ENCODE measurements around the gene FADS6. TPM values are rescaled to one million over a fixed set of nuclear protein-coding genes. Genes with fewer than 3 reads are reported as not detected.

The FADS6 gene
- total RNA-seq, 1 donor from 2014 or later: not detected

- DNase-seq (ENCODE audit: low read depth in 2 of 2): no peak
These were observed 59.7 kb downstream of the FADS6 start for GRCh38 chr17:74833501-74834377.

GRCh38 chr17:74832421-74832820 lies 61.0 kb downstream of the FADS6 start:
- no peak for DNase-seq (ENCODE audit: low read depth in 2 of 2)

- no peak for DNase-seq (ENCODE audit: low read depth in 2 of 2)
These were observed 61.8 kb downstream of the FADS6 start for GRCh38 chr17:74831444-74832146.

GRCh38 chr17:74830861-74831260 lies 62.6 kb downstream of the FADS6 start:
- DNase-seq (ENCODE audit: low read depth in 2 of 2): no peak

- DNase-seq (ENCODE audit: low read depth in 2 of 2): no peak
These were observed 65.6 kb downstream of the FADS6 start for GRCh38 chr17:74827800-74828199.

Other genes with a start within 250 kb of the FADS6 start
- gene CD300LF, start 180.7 kb downstream of the FADS6 start, total RNA-seq: not detected in 2 replicates
- 0.13 TPM in 2 replicates for gene RAB37, start 156.4 kb downstream of the FADS6 start, total RNA-seq
- gene NHERF1, start 145.0 kb downstream of the FADS6 start, total RNA-seq: 5.4 and 6.8 TPM in 2 replicates
- gene NAT9, start 117.3 kb downstream of the FADS6 start, total RNA-seq: 17.7 and 31.4 TPM in 2 replicates
- under 0.01 TPM in 1 of 2 replicates, not detected in the other for gene GRIN2C, start 33.7 kb downstream of the FADS6 start, total RNA-seq
- gene FDXR, start 20.6 kb downstream of the FADS6 start, total RNA-seq: 21.6 and 40.1 TPM in 2 replicates
- gene USH1G, start 29.6 kb upstream of the FADS6 start, total RNA-seq: not detected in 2 replicates
- not detected in 2 replicates for gene OTOP2, start 30.6 kb upstream of the FADS6 start, total RNA-seq
- not detected in 2 replicates for gene OTOP3, start 42.3 kb upstream of the FADS6 start, total RNA-seq
- 31.6 and 48.5 TPM in 2 replicates for gene HID1, start 79.1 kb upstream of the FADS6 start, total RNA-seq
- gene CDR2L, start 94.0 kb upstream of the FADS6 start, total RNA-seq: 7.2 and 10.2 TPM in 2 replicates
- gene MRPL58, start 119.0 kb upstream of the FADS6 start, total RNA-seq: 16.2 and 28.0 TPM in 2 replicates
- 138 and 188 TPM in 2 replicates for gene ATP5PD, start 153.3 kb upstream of the FADS6 start, total RNA-seq
- 9.1 and 14.9 TPM in 2 replicates for gene KCTD2, start 153.6 kb upstream of the FADS6 start, total RNA-seq
- gene SLC16A5, start 194.3 kb upstream of the FADS6 start, total RNA-seq: 3.9 and 4.6 TPM in 2 replicates
- gene ARMC7, start 216.3 kb upstream of the FADS6 start, total RNA-seq: 3.9 and 6.2 TPM in 2 replicates
- 42.4 and 46.0 TPM in 2 replicates for gene NT5C, start 238.1 kb upstream of the FADS6 start, total RNA-seq

Data from dermis microvascular lymphatic vessel endothelial cell (primary cell).